GM12865 (cell line): ENCODE measurements around the gene DTX1.

Experiments used
- DNase-seq: peaks from one replicate; pipeline ENCODE4 v3.0.0; 2010; ENCODE audit warnings: low read depth
- H3K4me3 ChIP-seq: 2 replicates; pipeline ENCODE4 v1.5.1; 2011; ENCODE audit warnings: mild to moderate bottlenecking, low read depth, low read length, control low read depth
- CTCF ChIP-seq: IDR thresholded peaks from 2 replicates; pipeline ENCODE4 v1.5.1; 2011; ENCODE audit warnings: low read length, control low read depth, low read depth, inconsistent platforms; ENCODE audit not compliant: insufficient read depth; ENCODE audit errors: missing control alignments

The DTX1 gene

DNA sequence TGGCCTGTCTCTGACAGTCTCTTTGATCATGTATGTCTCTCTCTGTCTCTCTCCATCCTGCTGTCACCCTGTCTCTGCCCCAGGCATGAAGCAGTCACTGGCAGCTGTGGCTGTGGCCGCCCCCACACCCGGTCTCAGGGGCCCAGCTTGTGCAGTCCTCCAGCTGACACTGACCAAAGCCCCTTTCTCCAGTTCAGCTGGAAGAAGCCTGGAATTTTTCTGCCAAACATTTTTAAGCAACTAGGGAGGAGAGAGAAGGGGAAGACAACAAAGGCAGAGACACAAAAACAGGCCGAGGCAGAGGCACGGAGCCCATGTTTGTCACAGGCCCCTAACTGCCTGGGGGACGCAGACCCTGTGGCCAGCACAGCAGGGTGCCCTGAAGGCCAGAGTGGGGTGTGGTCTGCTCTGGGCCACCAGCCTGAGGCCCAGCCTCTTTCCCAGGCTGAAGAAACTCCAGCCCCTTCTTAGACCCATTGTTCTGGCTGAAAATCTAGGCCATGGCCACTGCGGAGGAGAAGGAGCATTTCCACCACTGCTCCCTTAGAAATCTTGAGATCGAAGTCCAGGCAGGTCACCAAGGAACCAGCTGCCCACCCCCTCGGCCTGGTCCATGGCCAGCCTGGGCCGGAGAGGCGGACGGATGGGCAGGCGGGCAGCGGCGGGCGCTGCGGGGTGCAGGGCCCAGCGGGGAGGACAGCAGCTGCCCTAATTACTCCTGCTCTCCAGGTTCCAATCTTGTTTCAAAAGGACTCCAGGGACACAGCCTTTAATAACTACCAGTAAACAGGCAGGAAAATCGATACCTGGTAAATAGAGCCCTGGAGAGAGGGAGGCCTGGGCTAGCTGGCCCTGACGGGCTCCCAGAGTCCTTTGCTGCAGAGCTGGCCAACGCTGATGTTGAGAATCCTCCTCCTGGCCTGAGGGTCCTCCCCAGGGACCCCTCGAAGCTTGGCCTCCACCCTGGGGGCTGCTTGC is 14.9 kb downstream of the DTX1 start:
- TF ChIP-seq CTCF: no peak
- H3K4me3 ChIP-seq: no peak overlapping the region
- no peak for DNase-seq

GRCh38 chr12:113072136-113072535 is 15.6 kb downstream of the DTX1 start:
- H3K4me3 ChIP-seq: no peak overlapping the region
- TF ChIP-seq CTCF: no peak
- no peak for DNase-seq

DNA sequence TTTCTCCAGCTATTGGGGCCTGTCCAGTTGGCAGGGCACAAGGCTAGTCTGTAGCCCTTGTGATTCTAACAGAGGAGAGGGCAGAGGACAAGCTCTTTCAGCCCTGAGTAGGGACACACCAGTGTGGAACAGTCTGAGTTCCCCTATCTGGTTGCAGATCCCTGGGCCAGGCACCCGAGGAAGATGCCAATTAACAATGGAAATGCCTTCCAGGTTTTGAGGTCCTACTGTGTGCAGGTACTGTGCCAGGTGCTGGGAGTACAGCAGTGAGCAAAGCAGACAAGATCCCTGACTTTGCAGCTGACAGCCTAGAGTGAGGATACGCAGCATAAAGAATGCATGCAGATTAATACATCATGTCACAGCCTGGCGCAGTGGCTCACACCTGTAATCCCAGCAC is 17.1 kb downstream of the DTX1 start:
- TF ChIP-seq CTCF: no peak
- H3K4me3 ChIP-seq: no peak overlapping the region
- no peak for DNase-seq

DNA sequence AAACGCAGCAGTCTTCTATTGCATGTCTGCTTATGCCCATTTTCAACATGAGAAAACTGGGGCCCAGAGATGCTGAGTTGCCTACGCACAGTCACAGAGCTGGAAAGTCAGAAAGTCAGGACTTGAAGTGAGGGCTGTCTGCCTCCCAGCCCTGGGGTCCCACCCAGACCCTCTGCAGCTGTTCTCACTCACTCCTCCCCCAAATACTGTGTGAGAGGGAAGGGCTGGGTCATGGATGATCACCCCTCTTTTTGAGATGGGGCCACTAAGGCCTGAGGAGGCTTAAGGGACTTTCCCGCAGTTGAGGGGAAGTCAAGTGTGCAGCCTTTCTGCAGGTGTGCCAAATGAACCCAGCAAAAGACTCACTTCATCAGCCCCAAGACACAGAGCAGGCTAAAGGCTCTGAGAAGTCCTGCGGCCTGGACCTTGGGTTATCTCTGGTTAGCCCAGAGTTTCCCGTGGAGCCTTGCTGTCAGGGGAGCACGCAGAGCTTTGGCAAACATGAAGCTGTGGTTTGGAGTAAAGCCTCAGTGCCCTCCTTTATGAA is 18.7 kb downstream of the DTX1 start:
- TF ChIP-seq CTCF: no peak
- no peak overlapping the region for H3K4me3 ChIP-seq
- DNase-seq: peak; percentile 93

GRCh38 chr12:113077057-113077858 is 20.7 kb downstream of the DTX1 start:
- peak; percentile 43 for DNase-seq
- H3K4me3 ChIP-seq: no peak overlapping the region
- TF ChIP-seq CTCF: no peak

- DNase-seq: no peak
- no peak overlapping the region for H3K4me3 ChIP-seq
- no peak for TF ChIP-seq CTCF
Measured at GRCh38 chr12:113077859-113078255, 21.3 kb downstream of the DTX1 start.
